Endothelial cell of umbilical vein (primary cell): ENCODE data around the gene SNAP25. TPM values are rescaled to one million over a fixed set of nuclear protein-coding genes. Genes with fewer than 3 reads are reported as not detected.

Experiments used
- BruUV-seq: library from RNA; stranded (reverse); fragments of 400-500 nt; replicated peaks from 2 replicates; lab custom pipeline; 2021; lab: Mats Ljungman, UMichigan
- CTCF ChIA-PET: fragments of 300-600, 350-600 bp; sonication (Branson Sonifier 250); formaldehyde crosslinking; loops from one replicate; lab custom pipeline; 2021; ENCODE audit warnings: antibody characterized with exemption, inconsistent platforms; lab: Charles Lee
- POLR2A ChIA-PET: fragments of 300-600, 350-600 bp; sonication (Branson Sonifier 250); formaldehyde crosslinking; loops from one replicate; lab custom pipeline; 2021; ENCODE audit warnings: antibody characterized with exemption, inconsistent platforms; lab: Charles Lee
- DNase-seq: peaks from one replicate; pipeline ENCODE4 v3.0.0-alpha.2; 2011; ENCODE audit warnings: low read depth, low spot score
- FAIRE-seq: peaks from 2 replicates; lab custom pipeline; 2011; peaks lifted over from hg19 to GRCh38; lab: Jason Lieb, UNC
- H2AFZ ChIP-seq: 2 replicates; pipeline ENCODE4 v1.6.0; 2012; ENCODE audit warnings: low read depth, low read length, control low read depth, inconsistent platforms
- H3K27ac ChIP-seq: 2 replicates; pipeline ENCODE4 v1.5.1; 2011; ENCODE audit warnings: low read depth, mild to moderate bottlenecking, control low read depth, low read length, moderate library complexity; ENCODE audit not compliant: insufficient read depth
- H3K27me3 ChIP-seq, 2 experiments: 2 replicates each; pipeline versions ENCODE4 v1.6.0 to v1.6.1; 2011; ENCODE audit warnings: low read length in 2 of 2, mixed read lengths in 1 of 2; ENCODE audit not compliant: control insufficient read depth in 2 of 2, insufficient read depth in 2 of 2
- H3K36me3 ChIP-seq, 2 experiments: 2 replicates in 1 of 2; 3 replicates in 1 of 2; pipeline ENCODE4 v1.5.1; 2011; ENCODE audit warnings: low read length in 2 of 2, mild to moderate bottlenecking in 1 of 2, moderate library complexity in 1 of 2; ENCODE audit not compliant: control insufficient read depth in 2 of 2, insufficient read depth in 2 of 2; ENCODE audit errors: extremely low read depth in 1 of 2
- H3K4me1 ChIP-seq: 3 replicates; pipeline ENCODE4 v1.5.1; 2011; ENCODE audit warnings: mild to moderate bottlenecking, low read length; ENCODE audit not compliant: control insufficient read depth, insufficient read depth; ENCODE audit errors: extremely low read depth
- H3K4me2 ChIP-seq: 2 replicates; pipeline ENCODE4 v1.6.1; 2011; ENCODE audit warnings: low read length, control low read depth, mixed read lengths; ENCODE audit not compliant: insufficient read depth
- H3K4me3 ChIP-seq, 3 experiments: fragments of 200-600 bp in 1 of 3; sonication (generic), shearing (Covaris generic) in 1 of 3; replicated peaks in 1 of 3; 2 replicates each; pipeline ENCODE4 v1.5.1; 2011 to 2016; ENCODE audit warnings: control low read depth in 3 of 3, low read length in 3 of 3, mild to moderate bottlenecking in 2 of 3, inconsistent platforms in 1 of 3, low read depth in 1 of 3, moderate library complexity in 1 of 3; ENCODE audit not compliant: insufficient read depth in 1 of 3
- H3K79me2 ChIP-seq: 2 replicates; pipeline ENCODE4 v1.6.0; 2012; ENCODE audit warnings: low read length, inconsistent platforms; ENCODE audit not compliant: control insufficient read depth, insufficient read depth
- H3K9ac ChIP-seq: replicated peaks from 2 replicates; pipeline ENCODE3; 2011; ENCODE audit warnings: low read length, control low read depth; ENCODE audit not compliant: insufficient read depth; ENCODE audit errors: extremely low read depth
- H3K9me1 ChIP-seq: replicated peaks from 3 replicates; pipeline ENCODE4 v1.6.0; 2011; ENCODE audit warnings: mild to moderate bottlenecking, low read length; ENCODE audit not compliant: control insufficient read depth, insufficient read depth; ENCODE audit errors: extremely low read depth
- H3K9me3 ChIP-seq: replicated peaks from 2 replicates; pipeline ENCODE4 v1.5.1; 2012; ENCODE audit warnings: low read length, inconsistent platforms; ENCODE audit not compliant: control insufficient read depth, insufficient read depth
- H4K20me1 ChIP-seq: replicated peaks from 2 replicates; pipeline ENCODE3; 2011; ENCODE audit warnings: mild to moderate bottlenecking, low read length; ENCODE audit not compliant: control insufficient read depth, insufficient read depth; ENCODE audit errors: extremely low read depth
- CTCF ChIP-seq, 2 donors: IDR thresholded peaks; 1 replicate in 1 of 2; 2 replicates in 1 of 2; pipeline ENCODE4 v1.5.1; 2011; ENCODE audit warnings: low read length in 2 of 2, mild to moderate bottlenecking in 2 of 2, moderate library complexity in 2 of 2, control low read depth in 1 of 2, inconsistent platforms in 1 of 2, low read depth in 1 of 2; ENCODE audit not compliant: insufficient read depth in 1 of 2; ENCODE audit errors: extremely low read depth in 1 of 2
- EZH2 ChIP-seq: IDR thresholded peaks from 2 replicates; pipeline ENCODE4 v1.6.1; 2012; ENCODE audit warnings: borderline replicate concordance, low read depth, mild to moderate bottlenecking, moderate library complexity, low read length, inconsistent platforms; ENCODE audit not compliant: severe bottlenecking
- FOS ChIP-seq: IDR thresholded peaks from 2 replicates; pipeline ENCODE4 v1.6.1; 2011; ENCODE audit warnings: mild to moderate bottlenecking, low read length, moderate library complexity, borderline replicate concordance; ENCODE audit not compliant: insufficient read depth
- GATA2 ChIP-seq: IDR thresholded peaks from 2 replicates; pipeline ENCODE4 v1.7.0; 2011; ENCODE audit warnings: low read depth, mild to moderate bottlenecking, moderate library complexity, mixed read lengths, low read length; ENCODE audit not compliant: insufficient read length, insufficient read depth
- JUN ChIP-seq: IDR thresholded peaks from 2 replicates; pipeline ENCODE4 v1.6.1; 2011; ENCODE audit warnings: borderline replicate concordance, low read depth; ENCODE audit not compliant: insufficient read length, insufficient read depth
- MAX ChIP-seq: IDR thresholded peaks from 2 replicates; pipeline ENCODE4 v1.6.1; 2011; ENCODE audit not compliant: insufficient read depth, insufficient read length
- MYC ChIP-seq: IDR thresholded peaks from one replicate; pipeline ENCODE4 v1.6.1; 2011; ENCODE audit warnings: mild to moderate bottlenecking, low read depth, low read length
- POLR2A ChIP-seq: IDR thresholded peaks from 2 replicates; pipeline ENCODE4 v1.6.1; 2012; ENCODE audit warnings: low read depth, mild to moderate bottlenecking, control low read depth, low read length
- POLR2AphosphoS5 ChIP-seq: IDR thresholded peaks from 2 replicates; pipeline ENCODE4 v1.6.1; 2012; ENCODE audit warnings: low read depth, mild to moderate bottlenecking, control low read depth, low read length, moderate library complexity; ENCODE audit not compliant: insufficient read depth
- dilution Hi-C: fragments of 300-500 bp; cut with MboI; formaldehyde crosslinking; loops from one replicate; pipeline ENCODE4 v1.15.0; 2019; ENCODE audit warnings: low sequenced_read_pairs; ENCODE audit not compliant: extremely low pct_ligation_motif_present
- intact Hi-C: fragments of 100-400 bp; cut with micrococcal nuclease; formaldehyde crosslinking; loops from one replicate; pipeline ENCODE4 v1.10.0; 2022
- polyA plus RNA-seq, 4 experiments: library from polyadenylated mRNA; depleted of rRNA in 3 of 4; stranded (reverse) in 3 of 4; unstranded in 1 of 4; fragments of >200 nt; gene quantifications; 2 replicates each; pipeline versions ENCODE4 v1.2.1 to v1.2.3, GENCODE V29; 2011 to 2012; ENCODE audit warnings: missing spikeins in 1 of 4
- total RNA-seq: library from RNA; stranded (reverse); gene quantifications from 2 replicates; pipeline ENCODE4 v1.2.3, GENCODE V29; 2021

Gene SNAP25
- total and polyA plus RNA-seq, 2 donors (not counting 3 experiments of a cell fraction or from before 2014, with no cell fraction given), result 3.9 to 4.4 TPM

GRCh38 chr20:10179574-10180298 lies 38.9 kb upstream of the SNAP25 start:
- no peak overlapping the region for H2AFZ ChIP-seq
- H3K4me2 ChIP-seq, result no peak overlapping the region
- H3K27me3 ChIP-seq, result peaks cover 3 to 8% of the 10 kb centered on the region in 2 experiments
- H3K9me3 ChIP-seq, result no peaks in the 10 kb centered on the region
- no peaks in the 10 kb centered on the region for H3K79me2 ChIP-seq
- CTCF ChIA-PET, result interaction anchor here (1.0 to 1.3 kb wide), 4 partner anchors 10 to 89 kb away, joined by 3 to 4 read pairs (median 3); no protein-coding TSS in a partner anchor
- no peak for FAIRE-seq
- dilution Hi-C loops (no loop called here), intact Hi-C loops (no loop called here)
- peak; percentile 5 for DNase-seq
- no peak overlapping the region for H3K9ac ChIP-seq
- no peak overlapping the region for H3K27ac ChIP-seq
- H3K4me3 ChIP-seq, result no peak overlapping the region
- no peaks in the 10 kb centered on the region for H3K4me1 ChIP-seq
- no peaks in the 10 kb centered on the region for H4K20me1 ChIP-seq
- POLR2A ChIA-PET, result no interaction called here
- H3K9me1 ChIP-seq, result no peaks in the 10 kb centered on the region
- H3K36me3 ChIP-seq, result no peaks in the 10 kb centered on the region
- peak; percentile 33 to 56 for TF ChIP-seq CTCF (IDR thresholded peaks at IDR 0.05; ENCODE audit: extremely low read depth in 1 of 2, insufficient read depth in 1 of 2, low read depth in 1 of 2, low read length in 2 of 2)
- no peak for TF ChIP-seq POLR2AphosphoS5
- BruUV-seq, result no TSS peak

- TF ChIP-seq EZH2, result no peak
- no peak for TF ChIP-seq GATA2
- TF ChIP-seq JUN, result no peak
- TF ChIP-seq POLR2AphosphoS5, result no peak
- TF ChIP-seq POLR2A, result no peak
- no peak for TF ChIP-seq CTCF (IDR thresholded peaks at IDR 0.05; ENCODE audit: extremely low read depth in 1 of 2, insufficient read depth in 1 of 2, low read depth in 1 of 2, low read length in 2 of 2)
- TF ChIP-seq MAX, result no peak
- no peak for TF ChIP-seq MYC
- TF ChIP-seq FOS, result no peak
- Histone ChIP-seq H2AFZ (no peak overlapping the region), H3K36me3 (no peaks in the 10 kb centered on the region), H3K27ac (no peak overlapping the region), H3K9me3 (no peaks in the 10 kb centered on the region), H3K9ac (no peak overlapping the region), H3K4me2 (no peak overlapping the region), H4K20me1 (no peaks in the 10 kb centered on the region), H3K79me2 (no peaks in the 10 kb centered on the region), H3K27me3 (peaks cover 3 to 8% of the 10 kb centered on the region in 2 experiments), H3K9me1 (no peaks in the 10 kb centered on the region), H3K4me3 (no peak overlapping the region), H3K4me1 (no peaks in the 10 kb centered on the region)
- BruUV-seq, result no TSS peak
- FAIRE-seq (no peak), DNase-seq (no peak)
- dilution Hi-C loops (no loop called here), intact Hi-C loops (no loop called here)
- ChIA-PET CTCF (no interaction called here), POLR2A (no interaction called here)
Measured at GRCh38 chr20:10180651-10181235, 37.9 kb upstream of the SNAP25 start.
